HEK293T (cell line): ENCODE data around the gene ATP6V1G2.

Experiments used
- ARNT ChIP-seq: fragments of 450-650 bp; IDR thresholded peaks from 2 replicates; pipeline ENCODE4 v1.6.1; 2017; ENCODE audit warnings: mild to moderate bottlenecking
- BHLHE40 ChIP-seq: fragments of 450-650 bp; IDR thresholded peaks from 2 replicates; pipeline ENCODE4 v1.6.1; 2016; ENCODE audit warnings: mild to moderate bottlenecking, moderate library complexity, borderline replicate concordance
- CTBP1 ChIP-seq: fragments of 450-650 bp; IDR thresholded peaks from 2 replicates; pipeline ENCODE4 v1.6.1; 2016; ENCODE audit warnings: borderline replicate concordance
- ELF4 ChIP-seq: fragments of 450-650 bp; IDR thresholded peaks from 2 replicates; pipeline ENCODE4 v1.6.1; 2017; ENCODE audit warnings: antibody characterized with exemption
- FOXA1 ChIP-seq: fragments of 450-650 bp; IDR thresholded peaks from 2 replicates; pipeline ENCODE4 v1.6.1; 2016; ENCODE audit warnings: mild to moderate bottlenecking
- FOXK2 ChIP-seq: fragments of 450-650 bp; IDR thresholded peaks from 2 replicates; pipeline ENCODE4 v1.6.1; 2016; ENCODE audit warnings: mild to moderate bottlenecking
- FOXM1 ChIP-seq: fragments of 450-650 bp; IDR thresholded peaks from 2 replicates; pipeline ENCODE4 v1.6.1; 2017; ENCODE audit warnings: mild to moderate bottlenecking, borderline replicate concordance
- HDGF ChIP-seq: fragments of 450-650 bp; IDR thresholded peaks from 2 replicates; pipeline ENCODE4 v1.6.1; 2017; ENCODE audit warnings: antibody characterized with exemption, borderline replicate concordance
- LEF1 ChIP-seq: fragments of 450-650 bp; IDR thresholded peaks from 2 replicates; pipeline ENCODE4 v1.6.1; 2017; ENCODE audit warnings: mild to moderate bottlenecking, borderline replicate concordance
- NFRKB ChIP-seq: fragments of 450-650 bp; IDR thresholded peaks from 2 replicates; pipeline ENCODE4 v1.6.1; 2016; ENCODE audit warnings: mild to moderate bottlenecking, moderate library complexity
- PKNOX1 ChIP-seq: fragments of 450-650 bp; IDR thresholded peaks from 2 replicates; pipeline ENCODE4 v1.6.1; 2016
- SP1 ChIP-seq: fragments of 450-650 bp; IDR thresholded peaks from 2 replicates; pipeline ENCODE4 v1.6.1; 2017
- SUZ12 ChIP-seq: fragments of 450-650 bp; IDR thresholded peaks from 2 replicates; pipeline ENCODE4 v1.6.1; 2016; ENCODE audit warnings: mild to moderate bottlenecking

- TF ChIP-seq SUZ12 (no peak), BHLHE40 (no peak), FOXM1 (no peak), ARNT (no peak), NFRKB (no peak), HDGF (no peak), ELF4 (no peak), SP1 (no peak), CTBP1 (no peak), PKNOX1 (no peak), FOXK2 (no peak), FOXA1 (no peak), LEF1 (no peak)
Observed at GRCh38 chr6:31568537-31568961, 22.1 kb upstream of the ATP6V1G2 start.
